OCI-M1 (cell line): Measurements from ENCODE around the gene PPP1R26.

ENCODE experiments used
- DNase-seq: peaks from one replicate; lab custom pipeline; 2025; lab: John Stamatoyannopoulos, UW

Gene PPP1R26

DNA sequence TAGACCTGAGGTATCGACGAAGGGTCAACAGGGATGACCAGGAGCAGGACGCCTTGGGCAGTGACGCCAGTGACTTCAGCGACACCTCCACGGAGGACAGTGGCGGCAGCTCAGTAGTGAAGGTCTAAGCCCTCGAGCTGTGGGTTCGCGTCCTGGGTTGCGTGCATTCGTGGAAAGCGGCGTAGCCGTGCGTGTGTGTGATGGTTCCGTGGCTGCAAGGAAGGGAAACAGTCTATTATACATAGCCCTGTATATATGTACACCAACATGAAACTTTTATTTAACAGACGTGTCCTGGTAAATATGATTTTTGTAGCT lies 8.4 kb downstream of the PPP1R26 start:
- no peak for DNase-seq

GRCh38 chr9:135488527-135488926 lies 8.9 kb downstream of the PPP1R26 start:
- no peak for DNase-seq

- DNase-seq, result no peak
Measured at GRCh38 chr9:135489188-135489906, 9.8 kb downstream of the PPP1R26 start.

DNA sequence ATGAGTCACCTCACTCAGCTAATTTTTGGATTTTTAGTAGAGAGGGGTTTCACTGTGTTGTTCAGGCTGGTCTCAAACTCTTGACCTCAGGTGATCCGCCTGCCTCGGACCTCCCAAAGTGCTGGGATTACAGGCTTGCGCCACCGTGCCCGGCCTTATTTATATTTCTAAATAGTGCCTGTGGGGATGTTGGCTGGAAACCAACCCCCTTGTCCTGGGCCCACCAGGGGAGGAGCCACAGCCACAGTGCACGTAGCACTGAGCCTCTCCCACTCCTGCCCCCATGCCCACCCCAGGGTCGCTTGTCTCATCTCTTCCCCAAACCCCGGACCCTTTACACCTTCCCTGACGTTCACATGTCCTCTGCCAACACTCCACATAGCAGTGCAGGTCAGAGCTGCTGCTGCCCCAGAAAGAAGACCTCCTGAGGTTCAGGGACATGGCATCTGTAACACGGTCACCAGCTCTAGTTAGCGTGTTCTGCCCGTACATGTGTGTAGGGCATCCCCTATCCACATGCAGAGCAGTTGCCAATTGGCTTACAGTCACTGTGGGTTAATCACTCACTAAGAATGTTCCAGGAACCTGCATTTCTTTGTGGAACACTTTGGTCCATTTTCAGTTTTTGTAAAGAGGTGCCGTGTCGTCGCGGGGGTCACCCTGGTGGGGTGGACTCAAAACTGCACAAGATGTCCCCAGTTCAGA lies 10.7 kb downstream of the PPP1R26 start:
- DNase-seq, result no peak

- DNase-seq, result no peak
Measured at GRCh38 chr9:135490980-135491464, 11.4 kb downstream of the PPP1R26 start.

GRCh38 chr9:135491764-135492163 lies 12.2 kb downstream of the PPP1R26 start:
- DNase-seq, result no peak

DNA sequence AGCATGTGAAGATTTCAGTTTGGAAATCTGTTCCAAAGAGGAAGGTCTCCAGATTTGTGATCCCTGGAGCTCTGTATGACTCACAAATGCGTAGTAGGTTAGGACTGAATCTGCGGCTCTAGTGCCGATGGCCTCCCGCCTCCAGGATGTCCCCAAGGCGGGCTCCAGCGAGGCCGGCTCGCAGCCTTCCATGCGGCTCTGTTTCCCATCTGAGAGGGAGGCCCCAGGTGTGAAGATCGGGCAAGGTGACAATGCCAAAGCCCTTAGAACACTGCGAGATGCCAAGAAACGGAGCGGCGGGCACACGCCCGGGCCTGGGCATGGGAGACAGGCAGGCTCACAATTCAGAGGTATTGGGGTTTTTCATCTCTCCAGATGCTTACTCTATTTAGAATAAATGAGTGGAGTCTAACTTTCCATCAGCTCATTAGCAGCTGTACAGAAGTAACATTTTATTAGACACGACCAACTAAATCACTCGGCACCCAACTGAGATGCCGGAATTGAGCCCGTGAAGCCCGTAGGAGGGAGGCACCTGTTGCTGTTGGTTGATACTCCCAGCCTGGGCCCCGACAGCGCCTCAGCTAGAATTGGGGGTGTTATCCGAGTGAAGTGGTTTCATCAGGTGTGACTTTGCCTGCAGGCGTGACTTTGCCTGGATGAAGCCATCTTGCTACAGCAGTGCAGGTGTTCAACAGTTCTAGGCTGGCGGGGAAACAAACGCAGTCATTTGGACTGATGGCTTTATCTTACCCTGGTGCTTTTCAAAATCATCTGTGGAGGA lies 13.5 kb downstream of the PPP1R26 start:
- no peak for DNase-seq

DNA sequence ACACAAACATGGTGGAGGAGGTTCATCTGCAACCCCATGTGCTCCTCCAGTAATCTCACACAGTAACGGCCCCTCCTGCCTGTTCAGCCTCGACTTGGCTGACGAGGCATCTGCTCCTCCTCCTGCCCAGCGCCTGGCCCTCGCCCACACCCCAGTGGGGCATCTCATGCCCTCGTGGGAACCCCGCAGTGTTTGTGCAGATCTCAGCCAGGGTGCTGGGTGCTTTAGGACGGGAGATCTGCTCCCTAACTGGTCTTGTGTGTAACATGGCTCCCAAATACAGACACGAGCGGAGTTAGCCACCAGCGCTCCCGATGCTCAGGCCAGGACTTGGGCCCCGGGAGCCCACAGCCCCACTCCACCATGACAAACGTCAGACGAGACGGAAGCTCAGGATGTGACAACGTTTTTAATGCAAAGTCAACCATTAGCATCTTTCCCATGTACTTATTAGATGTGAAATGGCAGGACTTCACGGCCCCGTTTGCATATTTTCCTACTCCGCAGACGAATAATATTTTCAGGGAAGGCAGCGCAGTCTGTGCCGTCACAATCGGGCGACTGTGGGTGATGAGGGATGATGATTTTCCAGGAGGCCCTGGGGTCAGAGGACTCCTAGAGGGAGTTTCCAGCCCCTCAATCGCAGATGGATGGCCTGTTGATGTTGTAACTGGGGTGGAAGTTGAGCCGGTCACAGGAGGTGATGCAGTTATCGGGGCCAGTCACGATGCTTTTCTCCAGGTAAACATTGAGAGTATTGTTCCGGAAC lies 15.4 kb downstream of the PPP1R26 start:
- no peak for DNase-seq

GRCh38 chr9:135498381-135499126 lies 19.0 kb downstream of the PPP1R26 start:
- no peak for DNase-seq

DNA sequence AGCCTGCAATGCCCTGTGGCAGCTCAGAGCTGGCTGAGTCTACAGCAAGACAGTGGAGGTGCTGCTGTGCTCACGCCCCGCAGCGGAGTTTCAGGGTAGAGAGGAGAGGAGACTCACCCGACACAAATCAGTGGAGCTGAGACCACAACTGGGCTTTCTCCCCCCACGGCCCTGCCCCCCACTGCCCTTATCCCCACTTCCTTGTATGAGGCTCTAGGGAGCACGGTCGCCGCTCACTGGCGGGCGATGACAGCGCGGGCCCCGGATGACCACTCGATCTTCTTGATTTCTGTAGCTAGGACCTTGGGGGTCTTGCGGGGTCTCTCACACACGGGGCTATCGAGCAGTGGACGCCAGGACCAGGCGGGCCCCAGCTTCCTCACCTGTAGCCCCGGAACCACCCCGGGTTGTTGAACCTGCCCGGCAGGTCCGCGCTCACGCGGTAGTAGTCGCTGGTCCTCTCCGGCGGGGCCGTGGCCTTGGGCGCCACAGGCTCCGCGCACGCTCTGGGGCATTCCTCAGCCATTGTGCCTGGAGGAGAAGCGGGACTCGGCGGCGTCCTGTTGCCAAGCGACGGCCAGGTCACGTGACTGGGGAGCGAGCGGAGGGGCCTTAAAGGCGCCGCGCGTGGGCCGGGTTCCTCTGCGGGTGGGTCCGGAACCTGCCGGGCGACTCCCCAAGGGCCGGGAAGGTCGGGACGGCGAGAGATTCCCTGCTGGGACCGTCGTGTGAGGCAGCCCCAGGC lies 19.9 kb downstream of the PPP1R26 start:
- peak; percentile 91 for DNase-seq

- DNase-seq, result peak; percentile 67
Measured at GRCh38 chr9:135500071-135500524, 20.5 kb downstream of the PPP1R26 start.

- peak; percentile 92 for DNase-seq
Measured at GRCh38 chr9:135500525-135501260, 21.1 kb downstream of the PPP1R26 start, which contains the start of gene MRPS2. Gene MRPS2, plus strand, starts transcription at chr9:135500682. Its CDS starts 29 bp downstream, at chr9:135500711.

GRCh38 chr9:135501261-135502167 lies 21.9 kb downstream of the PPP1R26 start:
- DNase-seq, result no peak

- no peak for DNase-seq
Measured at GRCh38 chr9:135502168-135502872, 22.7 kb downstream of the PPP1R26 start.

DNA sequence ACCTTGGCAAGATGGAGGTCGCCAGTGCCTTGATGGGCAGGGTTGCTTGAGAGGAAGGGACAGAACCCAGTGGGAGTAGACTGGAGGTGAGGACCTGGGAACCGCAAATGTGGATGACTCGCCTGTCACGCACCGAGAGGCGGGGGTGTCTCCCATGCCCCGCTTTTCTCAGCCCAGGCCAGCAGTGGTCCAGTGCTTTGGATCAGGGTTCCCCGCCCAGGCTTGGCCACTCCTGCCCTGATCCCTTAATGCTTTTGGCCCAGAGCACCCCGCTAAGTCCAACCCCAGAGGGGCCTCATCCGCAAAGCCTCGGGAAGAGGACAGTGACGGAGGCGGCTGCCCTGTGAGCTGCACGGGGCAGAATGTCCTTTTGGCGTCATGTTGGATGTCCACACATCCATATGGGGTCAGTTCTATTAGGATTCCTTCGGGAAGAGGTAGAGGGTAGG lies 23.3 kb downstream of the PPP1R26 start:
- DNase-seq, result no peak

DNA sequence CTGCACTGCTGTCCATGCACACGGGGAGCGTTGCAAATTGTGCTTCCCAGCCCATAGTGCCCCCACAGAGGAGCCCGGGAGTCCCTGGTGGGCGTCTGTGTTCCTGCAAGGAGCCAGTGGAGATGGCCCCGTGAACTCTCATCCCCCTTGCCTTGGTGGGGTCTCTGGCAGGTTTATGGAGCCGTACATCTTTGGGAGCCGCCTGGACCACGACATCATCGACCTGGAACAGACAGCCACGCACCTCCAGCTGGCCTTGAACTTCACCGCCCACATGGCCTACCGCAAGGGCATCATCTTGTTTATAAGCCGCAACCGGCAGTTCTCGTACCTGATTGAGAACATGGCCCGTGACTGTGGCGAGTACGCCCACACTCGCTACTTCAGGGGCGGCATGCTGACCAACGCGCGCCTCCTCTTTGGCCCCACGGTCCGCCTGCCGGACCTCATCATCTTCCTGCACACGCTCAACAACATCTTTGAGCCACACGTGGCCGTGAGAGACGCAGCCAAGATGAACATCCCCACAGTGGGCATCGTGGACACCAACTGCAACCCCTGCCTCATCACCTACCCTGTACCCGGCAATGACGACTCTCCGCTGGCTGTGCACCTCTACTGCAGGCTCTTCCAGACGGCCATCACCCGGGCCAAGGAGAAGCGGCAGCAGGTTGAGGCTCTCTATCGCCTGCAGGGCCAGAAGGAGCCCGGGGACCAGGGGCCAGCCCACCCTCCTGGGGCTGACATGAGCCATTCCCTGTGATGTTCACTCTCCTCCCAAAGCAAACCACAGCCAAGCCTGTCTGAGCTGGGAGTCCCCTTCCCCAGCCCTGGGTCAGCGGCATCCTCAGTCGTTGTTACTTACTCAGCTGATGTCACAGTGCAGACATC lies 24.0 kb downstream of the PPP1R26 start:
- DNase-seq, result no peak
